Sigmoid colon (tissue), 3 donors: Measurements from ENCODE around the gene NOSIP.

ENCODE experiments used
- POLR2A ChIP-seq, 2 donors: fragments of 450-650 bp; IDR thresholded peaks; one replicate each; pipeline ENCODE4 v1.6.1; 2016; ENCODE audit warnings: antibody characterized with exemption in 2 of 2, mild to moderate bottlenecking in 2 of 2, moderate library complexity in 2 of 2
- TF ChIP-seq, protein P1 (sequence below), 4 experiments: fragments of 450-650 bp in 3 of 4; fragments of 200-600 bp in 1 of 4; IDR thresholded peaks; one replicate each; pipeline ENCODE4 v1.5.1; 2016 to 2019; ENCODE audit warnings: antibody characterized with exemption in 4 of 4, mild to moderate bottlenecking in 3 of 4, moderate library complexity in 2 of 4

DNA sequence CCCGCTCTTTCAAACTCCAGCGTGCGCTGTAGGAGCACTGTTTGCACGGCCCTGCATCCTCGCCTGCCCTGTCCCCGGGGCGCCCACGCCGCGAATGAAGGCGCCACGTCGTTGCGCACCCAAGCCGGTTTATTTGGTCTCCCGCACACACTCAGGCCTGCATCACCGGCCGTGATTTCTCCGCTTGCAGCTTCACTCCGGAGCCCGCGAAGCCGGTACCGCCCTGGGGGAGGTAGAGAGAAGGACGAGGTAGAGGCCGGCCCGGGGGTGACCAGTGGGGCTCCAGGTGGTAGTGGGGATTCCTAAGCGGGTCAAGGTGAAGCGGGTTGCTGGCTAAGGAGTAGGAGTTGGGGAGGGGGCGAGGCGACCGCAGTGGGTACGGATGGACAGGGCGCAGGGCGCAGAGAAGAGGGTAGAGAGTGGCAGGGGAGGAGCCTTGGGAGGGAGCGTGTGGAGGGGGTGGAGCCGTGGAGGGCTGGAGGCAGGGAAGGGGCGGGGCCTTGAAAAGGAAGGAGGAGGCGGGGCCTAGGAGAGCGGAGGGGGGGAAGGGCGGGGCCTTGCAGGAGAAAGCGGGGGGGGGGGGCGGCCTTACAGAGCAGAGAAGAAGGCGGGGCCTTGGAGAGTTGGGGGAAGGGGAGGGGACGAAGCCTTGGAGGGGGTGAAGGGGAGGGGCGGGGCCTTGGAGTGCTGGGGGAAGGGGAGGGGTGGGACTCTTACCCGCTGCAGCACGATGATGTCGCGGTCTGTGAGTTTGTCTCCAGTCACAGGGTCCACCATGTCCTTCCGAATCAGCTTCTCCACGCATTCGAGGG lies 24.6 kb downstream of the NOSIP start:
- TF ChIP-seq POLR2A (IDR thresholded peaks at IDR 0.05) = no peak
- TF ChIP-seq, protein P1, sequence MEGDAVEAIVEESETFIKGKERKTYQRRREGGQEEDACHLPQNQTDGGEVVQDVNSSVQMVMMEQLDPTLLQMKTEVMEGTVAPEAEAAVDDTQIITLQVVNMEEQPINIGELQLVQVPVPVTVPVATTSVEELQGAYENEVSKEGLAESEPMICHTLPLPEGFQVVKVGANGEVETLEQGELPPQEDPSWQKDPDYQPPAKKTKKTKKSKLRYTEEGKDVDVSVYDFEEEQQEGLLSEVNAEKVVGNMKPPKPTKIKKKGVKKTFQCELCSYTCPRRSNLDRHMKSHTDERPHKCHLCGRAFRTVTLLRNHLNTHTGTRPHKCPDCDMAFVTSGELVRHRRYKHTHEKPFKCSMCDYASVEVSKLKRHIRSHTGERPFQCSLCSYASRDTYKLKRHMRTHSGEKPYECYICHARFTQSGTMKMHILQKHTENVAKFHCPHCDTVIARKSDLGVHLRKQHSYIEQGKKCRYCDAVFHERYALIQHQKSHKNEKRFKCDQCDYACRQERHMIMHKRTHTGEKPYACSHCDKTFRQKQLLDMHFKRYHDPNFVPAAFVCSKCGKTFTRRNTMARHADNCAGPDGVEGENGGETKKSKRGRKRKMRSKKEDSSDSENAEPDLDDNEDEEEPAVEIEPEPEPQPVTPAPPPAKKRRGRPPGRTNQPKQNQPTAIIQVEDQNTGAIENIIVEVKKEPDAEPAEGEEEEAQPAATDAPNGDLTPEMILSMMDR (IDR thresholded peaks at IDR 0.05) = no peak
